ENCODE measurements around the gene SUGCT.
"Not testable (repeated sequence)": the region's sequence is repeated elsewhere in the genome, so short reads cannot be mapped to it uniquely, and the experiment has no call there.

SUGCT gene

DNA sequence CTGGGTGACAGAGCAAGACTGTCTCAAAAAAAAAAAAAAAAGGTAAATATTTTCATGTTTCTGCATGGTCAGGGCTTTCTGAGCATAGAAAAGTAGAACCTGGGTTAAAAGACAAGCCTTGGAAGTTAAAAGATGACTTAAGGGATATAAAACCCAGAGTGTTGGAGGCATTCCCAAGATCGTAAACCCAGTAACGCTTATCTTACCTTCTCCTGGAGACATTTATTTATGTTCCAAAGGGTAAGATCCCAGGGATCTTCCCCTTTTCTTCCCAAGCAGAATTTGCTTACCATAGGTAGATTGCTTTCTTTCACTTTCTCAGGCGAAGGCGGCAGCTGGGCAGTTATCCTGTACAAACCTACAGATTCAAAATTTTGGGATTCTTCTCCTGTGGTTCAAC, 22.2 kb downstream of the SUGCT start:
- H3K27ac ChIP-seq: no peak overlapping the region
- TF ChIP-seq, protein P1, sequence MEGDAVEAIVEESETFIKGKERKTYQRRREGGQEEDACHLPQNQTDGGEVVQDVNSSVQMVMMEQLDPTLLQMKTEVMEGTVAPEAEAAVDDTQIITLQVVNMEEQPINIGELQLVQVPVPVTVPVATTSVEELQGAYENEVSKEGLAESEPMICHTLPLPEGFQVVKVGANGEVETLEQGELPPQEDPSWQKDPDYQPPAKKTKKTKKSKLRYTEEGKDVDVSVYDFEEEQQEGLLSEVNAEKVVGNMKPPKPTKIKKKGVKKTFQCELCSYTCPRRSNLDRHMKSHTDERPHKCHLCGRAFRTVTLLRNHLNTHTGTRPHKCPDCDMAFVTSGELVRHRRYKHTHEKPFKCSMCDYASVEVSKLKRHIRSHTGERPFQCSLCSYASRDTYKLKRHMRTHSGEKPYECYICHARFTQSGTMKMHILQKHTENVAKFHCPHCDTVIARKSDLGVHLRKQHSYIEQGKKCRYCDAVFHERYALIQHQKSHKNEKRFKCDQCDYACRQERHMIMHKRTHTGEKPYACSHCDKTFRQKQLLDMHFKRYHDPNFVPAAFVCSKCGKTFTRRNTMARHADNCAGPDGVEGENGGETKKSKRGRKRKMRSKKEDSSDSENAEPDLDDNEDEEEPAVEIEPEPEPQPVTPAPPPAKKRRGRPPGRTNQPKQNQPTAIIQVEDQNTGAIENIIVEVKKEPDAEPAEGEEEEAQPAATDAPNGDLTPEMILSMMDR (IDR thresholded peaks at IDR 0.05): no peak
- H2AFZ ChIP-seq: no peak overlapping the region
- no peaks in the 10 kb centered on the region for H3K9me3 ChIP-seq (ENCODE audit: control insufficient read depth, low read length)
- H3K79me2 ChIP-seq: no peaks in the 10 kb centered on the region
- H3K4me1 ChIP-seq: no peaks in the 10 kb centered on the region
- H3K27me3 ChIP-seq (ENCODE audit: control insufficient read depth, insufficient read depth, low read length): no peaks in the 10 kb centered on the region
- no peak overlapping the region for H3K4me3 ChIP-seq (ENCODE audit: low read depth, low read length)
- no peak overlapping the region for H3K9ac ChIP-seq
- H3K4me2 ChIP-seq (ENCODE audit: low read length): no peak overlapping the region
- H3K36me3 ChIP-seq (ENCODE audit: control insufficient read depth, insufficient read depth, low read length): no peaks in the 10 kb centered on the region

DNA sequence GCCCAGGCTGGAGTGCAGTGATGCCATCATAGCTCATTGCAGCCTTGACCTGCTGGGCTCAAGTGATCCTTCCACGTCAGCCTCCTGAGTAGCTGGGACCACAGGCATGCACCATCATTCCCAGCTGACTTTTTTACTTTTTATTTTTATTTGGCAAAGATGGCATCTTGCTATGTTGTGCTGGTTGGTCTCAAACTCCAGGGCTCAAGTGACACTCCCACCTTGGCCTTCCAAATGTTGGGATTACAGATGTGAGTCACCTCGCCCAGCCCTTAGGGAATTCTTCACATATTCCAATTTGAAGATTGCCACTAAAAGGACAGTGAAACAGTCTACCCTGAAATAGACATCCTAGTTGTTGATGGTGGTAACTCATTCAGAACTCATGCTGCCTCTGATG, 27.7 kb downstream of the SUGCT start:
- Histone ChIP-seq H3K9me3 (ENCODE audit: control insufficient read depth, low read length) (no peaks in the 10 kb centered on the region), H2AFZ (no peak overlapping the region), H3K27me3 (ENCODE audit: control insufficient read depth, insufficient read depth, low read length) (no peaks in the 10 kb centered on the region), H3K79me2 (no peaks in the 10 kb centered on the region), H3K27ac (no peak overlapping the region), H3K4me3 (ENCODE audit: low read depth, low read length) (no peak overlapping the region), H3K9ac (no peak overlapping the region), H3K36me3 (ENCODE audit: control insufficient read depth, insufficient read depth, low read length) (no peaks in the 10 kb centered on the region), H3K4me1 (no peaks in the 10 kb centered on the region), H3K4me2 (ENCODE audit: low read length) (no peak overlapping the region)
- TF ChIP-seq, protein P1 (IDR thresholded peaks at IDR 0.05): no peak

DNA sequence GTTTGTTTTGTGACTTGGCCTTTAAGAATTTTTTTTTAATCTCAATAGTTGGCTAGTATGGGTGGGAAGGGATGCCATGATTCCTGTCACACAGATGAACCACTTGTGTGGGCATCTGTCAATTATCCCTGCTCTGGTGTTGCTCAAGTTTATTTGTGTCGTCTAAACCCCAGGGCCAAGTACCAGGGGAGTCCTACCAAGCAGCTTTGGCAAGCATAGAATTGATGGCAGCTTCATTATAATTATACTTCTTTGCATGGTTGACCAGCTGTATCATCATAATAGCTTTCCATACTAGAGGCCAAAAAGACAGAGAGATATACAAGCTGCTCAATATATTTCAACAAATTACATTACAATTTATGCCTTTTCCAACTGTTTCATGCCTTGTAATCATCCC, 30.4 kb downstream of the SUGCT start:
- Histone ChIP-seq H3K27ac (no peak overlapping the region), H3K4me2 (ENCODE audit: low read length) (no peak overlapping the region), H3K36me3 (ENCODE audit: control insufficient read depth, insufficient read depth, low read length) (no peaks in the 10 kb centered on the region), H3K4me1 (no peaks in the 10 kb centered on the region), H3K9me3 (ENCODE audit: control insufficient read depth, low read length) (no peaks in the 10 kb centered on the region), H3K79me2 (no peaks in the 10 kb centered on the region), H3K27me3 (ENCODE audit: control insufficient read depth, insufficient read depth, low read length) (no peaks in the 10 kb centered on the region), H2AFZ (no peak overlapping the region), H3K9ac (no peak overlapping the region), H3K4me3 (ENCODE audit: low read depth, low read length) (no peak overlapping the region)
- TF ChIP-seq, protein P1 (IDR thresholded peaks at IDR 0.05): no peak

DNA sequence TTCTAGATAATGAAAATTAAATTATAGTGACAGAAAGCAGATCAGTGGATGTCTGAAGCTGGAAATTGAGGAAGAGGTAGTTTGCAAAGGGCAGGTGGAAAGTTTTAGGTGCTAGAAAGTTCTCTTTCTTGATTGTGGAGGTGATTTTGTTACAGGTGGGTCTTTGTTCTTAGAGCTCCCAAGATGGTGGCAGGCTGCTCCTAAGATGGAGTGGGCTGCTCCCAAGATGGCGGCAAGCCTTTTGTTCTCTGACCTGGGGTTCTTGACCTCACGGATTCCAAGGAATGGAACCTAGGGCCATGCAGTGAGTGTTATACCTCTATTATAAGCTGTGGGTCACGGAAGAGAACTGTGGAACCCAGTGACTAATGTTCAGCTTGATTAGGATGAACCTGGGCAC, 32.5 kb downstream of the SUGCT start:
- Histone ChIP-seq H3K4me1 (no peaks in the 10 kb centered on the region), H2AFZ (no peak overlapping the region), H3K4me2 (ENCODE audit: low read length) (no peak overlapping the region), H3K4me3 (ENCODE audit: low read depth, low read length) (no peak overlapping the region), H3K9me3 (ENCODE audit: control insufficient read depth, low read length) (no peaks in the 10 kb centered on the region), H3K36me3 (ENCODE audit: control insufficient read depth, insufficient read depth, low read length) (no peaks in the 10 kb centered on the region), H3K9ac (no peak overlapping the region), H3K27ac (no peak overlapping the region), H3K27me3 (ENCODE audit: control insufficient read depth, insufficient read depth, low read length) (no peaks in the 10 kb centered on the region), H3K79me2 (no peaks in the 10 kb centered on the region)
- TF ChIP-seq, protein P1 (IDR thresholded peaks at IDR 0.05): no peak

DNA sequence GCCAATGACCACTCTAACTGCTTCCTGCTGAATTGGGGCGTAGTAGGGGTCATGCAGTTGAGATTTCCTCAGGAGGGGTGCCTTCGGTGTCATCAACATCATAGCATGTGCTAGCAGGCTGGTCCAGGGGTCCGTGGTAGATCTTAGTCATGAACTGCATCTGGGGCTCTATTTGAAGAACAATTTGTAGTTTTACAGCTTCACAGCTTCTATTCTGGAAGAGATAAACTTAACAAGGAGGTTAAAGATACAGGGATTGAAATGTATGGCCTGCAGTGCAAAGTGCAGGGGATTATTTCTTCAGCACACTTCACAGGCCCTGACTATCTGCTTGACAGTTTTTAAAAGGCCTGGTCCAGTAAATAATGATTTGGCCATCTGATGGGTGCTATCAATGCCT, 33.5 kb downstream of the SUGCT start:
- not testable (repeated sequence) for H2AFZ ChIP-seq; H3K9ac ChIP-seq; H3K4me3 ChIP-seq (ENCODE audit: low read depth, low read length); H3K27me3 ChIP-seq (ENCODE audit: control insufficient read depth, insufficient read depth, low read length); H3K4me1 ChIP-seq; H3K27ac ChIP-seq; H3K79me2 ChIP-seq; H3K4me2 ChIP-seq (ENCODE audit: low read length); H3K9me3 ChIP-seq (ENCODE audit: control insufficient read depth, low read length); H3K36me3 ChIP-seq (ENCODE audit: control insufficient read depth, insufficient read depth, low read length)

DNA sequence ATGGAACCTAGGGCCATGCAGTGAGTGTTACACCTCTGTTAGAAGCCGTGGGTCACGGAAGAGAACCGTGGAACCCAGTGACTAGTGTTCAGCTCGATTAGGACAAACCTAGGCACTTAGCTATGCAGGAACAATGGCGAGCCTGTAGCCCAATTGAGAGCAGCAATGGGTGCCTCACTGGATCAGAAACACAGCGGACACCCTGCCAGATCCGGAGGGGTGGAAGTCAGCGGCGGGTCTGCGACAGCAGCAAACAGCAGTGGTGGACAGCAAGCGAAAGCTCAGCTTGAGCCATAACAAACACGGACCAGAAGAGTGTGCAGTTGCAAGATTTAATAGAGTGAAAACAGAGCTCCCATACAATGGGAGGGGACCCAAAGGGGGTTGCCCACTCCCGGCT, 38.3 kb downstream of the SUGCT start:
- H2AFZ ChIP-seq; H3K36me3 ChIP-seq (ENCODE audit: control insufficient read depth, insufficient read depth, low read length); H3K9ac ChIP-seq; H3K27me3 ChIP-seq (ENCODE audit: control insufficient read depth, insufficient read depth, low read length); H3K4me3 ChIP-seq (ENCODE audit: low read depth, low read length); H3K9me3 ChIP-seq (ENCODE audit: control insufficient read depth, low read length); H3K79me2 ChIP-seq; H3K4me1 ChIP-seq; H3K4me2 ChIP-seq (ENCODE audit: low read length); H3K27ac ChIP-seq: not testable (repeated sequence)

DNA sequence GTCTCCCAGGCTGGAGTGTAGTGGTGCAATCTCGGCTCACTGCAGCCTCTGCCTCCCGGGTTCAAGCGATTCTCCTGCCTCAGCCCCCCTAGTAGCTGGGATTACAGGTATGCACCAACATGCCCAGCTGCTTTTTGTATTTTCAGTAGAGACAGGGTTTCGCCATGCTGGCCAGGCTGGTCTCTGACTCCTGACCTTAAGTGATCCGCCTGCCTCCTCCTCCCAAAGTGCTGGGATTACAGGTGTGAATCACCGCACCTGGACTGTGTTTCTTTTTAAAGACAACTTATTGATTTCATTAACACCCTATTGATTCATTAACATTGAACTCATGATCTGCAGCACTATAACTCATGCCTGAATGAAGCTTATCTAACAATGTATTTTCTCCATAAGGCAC, 40.5 kb downstream of the SUGCT start:
- H2AFZ ChIP-seq; H3K4me2 ChIP-seq (ENCODE audit: low read length): not testable (repeated sequence)

More for the DNA sequence above, 40.5 kb downstream of the SUGCT start:
- H3K79me2 ChIP-seq; H3K9me3 ChIP-seq (ENCODE audit: control insufficient read depth, low read length); H3K9ac ChIP-seq; H3K4me1 ChIP-seq; H3K27ac ChIP-seq; H3K4me3 ChIP-seq (ENCODE audit: low read depth, low read length); H3K36me3 ChIP-seq (ENCODE audit: control insufficient read depth, insufficient read depth, low read length); H3K27me3 ChIP-seq (ENCODE audit: control insufficient read depth, insufficient read depth, low read length): not testable (repeated sequence)

All from parathyroid adenoma (tissue), 2 donors.